ENCODE data around the gene TMA7. TPM values are rescaled to one million over a fixed set of nuclear protein-coding genes. Genes with fewer than 3 reads are reported as not detected.

TMA7 gene
- total and polyA plus RNA-seq, 7 donors, result 146 to 762 (median 352) TPM

GRCh38 chr3:48411606-48412374, 28.3 kb upstream of the TMA7 start:
- Histone ChIP-seq H3K4me3 (no peak overlapping the region), H3K9me3 (no peaks in the 10 kb centered on the region), H3K4me1 (peaks cover 0 to 30% (median 19%) of the 10 kb centered on the region in 4 donors), H3K36me3 (peaks cover 53 to 98% (median 76%) of the 10 kb centered on the region in 4 donors), H3K27ac (peak overlapping the region in 2 of 4 donors; percentile 4 to 71), H3K27me3 (no peaks in the 10 kb centered on the region)
- intact Hi-C loops (cut with DNase I), result no loop called here
- DNase-seq, result peak; percentile 51
- WGBS, 2 donors, result 90 to 92% methylated on average over 11 of the region's 11 CpGs
- TF ChIP-seq EP300 (IDR thresholded peaks at IDR 0.05) (no peak), POLR2A (IDR thresholded peaks at IDR 0.05) (no peak), CTCF (IDR thresholded peaks at IDR 0.05) (no peak), POLR2AphosphoS5 (IDR thresholded peaks at IDR 0.05) (no peak)

GRCh38 chr3:48412375-48413001, 27.6 kb upstream of the TMA7 start:
- H3K9me3 ChIP-seq, result no peaks in the 10 kb centered on the region
- no peaks in the 10 kb centered on the region for H3K27me3 ChIP-seq
- peaks cover 0 to 30% (median 19%) of the 10 kb centered on the region in 4 donors for H3K4me1 ChIP-seq
- H3K27ac ChIP-seq, result peak overlapping the region in 3 of 4 donors; percentile 61 to 76 (median 71)
- no peak overlapping the region for H3K4me3 ChIP-seq
- TF ChIP-seq POLR2A (IDR thresholded peaks at IDR 0.05) (no peak), POLR2AphosphoS5 (IDR thresholded peaks at IDR 0.05) (no peak), EP300 (IDR thresholded peaks at IDR 0.05) (no peak), CTCF (IDR thresholded peaks at IDR 0.05) (no peak)
- peak; percentile 60 for DNase-seq
- intact Hi-C loops (cut with DNase I), result no loop called here
- whole genome bisulfite sequencing, 2 donors, result 92 to 94% methylated on average over 19 of the region's 19 CpGs
- H3K36me3 ChIP-seq, result peaks cover 53 to 98% (median 77%) of the 10 kb centered on the region in 4 donors

GRCh38 chr3:48413086-48413485, 27.0 kb upstream of the TMA7 start:
- WGBS, 2 donors, result 86 to 90% methylated on average over 8 of the region's 8 CpGs
- H3K4me1 ChIP-seq, result peaks cover under 1 to 30% (median 19%) of the 10 kb centered on the region in 4 donors
- intact Hi-C loops (cut with DNase I), result no loop called here
- no peaks in the 10 kb centered on the region for H3K9me3 ChIP-seq
- DNase-seq, result peak; percentile 67
- no peaks in the 10 kb centered on the region for H3K27me3 ChIP-seq
- TF ChIP-seq POLR2AphosphoS5 (IDR thresholded peaks at IDR 0.05) (peak in 1 of 4 donors; percentile 34), POLR2A (IDR thresholded peaks at IDR 0.05) (no peak)
- H3K4me3 ChIP-seq, result no peak overlapping the region
- peak overlapping the region in 3 of 4 donors; percentile 61 to 76 (median 71) for H3K27ac ChIP-seq
- H3K36me3 ChIP-seq, result peaks cover 53 to 98% (median 81%) of the 10 kb centered on the region in 4 donors

DNA sequence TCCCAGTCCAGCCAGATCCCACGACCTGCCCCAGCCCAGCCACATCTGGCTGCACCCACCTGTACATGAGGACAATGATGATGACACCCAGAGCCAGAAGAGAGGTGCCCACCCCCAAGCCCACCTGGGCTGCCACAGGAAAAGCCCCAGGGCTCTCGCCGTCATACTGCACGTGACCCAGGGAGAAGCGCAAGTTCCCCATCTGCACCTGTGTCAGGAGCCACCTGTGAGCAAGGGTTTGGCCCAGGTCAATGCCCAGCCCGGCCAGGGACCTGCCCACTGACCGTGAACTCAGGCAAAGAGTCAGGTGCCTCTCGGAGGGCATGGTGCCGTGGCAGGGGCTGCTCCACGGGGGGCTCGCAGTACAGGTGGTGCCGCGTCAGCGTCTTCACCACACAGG, 26.4 kb upstream of the TMA7 start:
- no peaks in the 10 kb centered on the region for H3K27me3 ChIP-seq
- no peak for TF ChIP-seq EP300 (IDR thresholded peaks at IDR 0.05)
- no peak for TF ChIP-seq POLR2AphosphoS5 (IDR thresholded peaks at IDR 0.05)
- TF ChIP-seq POLR2A (IDR thresholded peaks at IDR 0.05), result no peak
- TF ChIP-seq CTCF (IDR thresholded peaks at IDR 0.05), result no peak
- H3K36me3 ChIP-seq, result peaks cover 53 to 98% (median 83%) of the 10 kb centered on the region in 4 donors
- peak overlapping the region; percentile 32 to 76 (median 66) for H3K27ac ChIP-seq
- WGBS, 2 donors, result 89 to 90% methylated on average over 14 of the region's 14 CpGs
- H3K9me3 ChIP-seq, result no peaks in the 10 kb centered on the region
- DNase-seq, result peak; percentile 46
- H3K4me3 ChIP-seq, result no peak overlapping the region
- peaks cover 1 to 30% (median 19%) of the 10 kb centered on the region in 4 donors for H3K4me1 ChIP-seq
- intact Hi-C loops (cut with DNase I), result no loop called here

Data from sigmoid colon (tissue), 7 donors.